GM12878 (cell line): ENCODE data around the gene ACOT13. TPM values are rescaled to one million over a fixed set of nuclear protein-coding genes. Genes with fewer than 3 reads are reported as not detected.

Experiments
- BRCA1 ChIP-seq: IDR thresholded peaks from 2 replicates; pipeline ENCODE4 v1.6.1; 2011; ENCODE audit warnings: low read depth, low read length, improper control_type of control experiment
- CEBPB ChIP-seq, 2 experiments: fragments of 150-350 bp in 1 of 2; IDR thresholded peaks; 2 replicates each; pipeline ENCODE4 v1.6.1; 2012 to 2014; ENCODE audit warnings: low read depth in 2 of 2, low read length in 2 of 2, borderline replicate concordance in 1 of 2, inconsistent platforms in 1 of 2
- EP300 ChIP-seq, 2 experiments: fragments of 150-350 bp in 1 of 2; IDR thresholded peaks; 2 replicates each; pipeline ENCODE4 v1.6.1; 2011 to 2012; ENCODE audit warnings: low read depth in 2 of 2, low read length in 2 of 2, borderline replicate concordance in 1 of 2, improper control_type of control experiment in 1 of 2, inconsistent platforms in 1 of 2; ENCODE audit not compliant: control insufficient read depth in 1 of 2
- HDGF ChIP-seq: fragments of 450-650 bp; IDR thresholded peaks from 2 replicates; pipeline ENCODE4 v1.6.1; 2016; ENCODE audit warnings: antibody characterized with exemption
- JUND ChIP-seq: IDR thresholded peaks from 2 replicates; pipeline ENCODE4 v1.6.1; 2012; ENCODE audit warnings: low read depth, mild to moderate bottlenecking, low read length, improper control_type of control experiment, moderate library complexity
- KLF5 ChIP-seq: fragments of 450-650 bp; IDR thresholded peaks from 2 replicates; pipeline ENCODE4 v1.6.1; 2014; ENCODE audit warnings: mild to moderate bottlenecking; ENCODE audit not compliant: partially characterized antibody
- PAX8 ChIP-seq: fragments of 450-650 bp; IDR thresholded peaks from 2 replicates; pipeline ENCODE4 v1.6.1; 2017; ENCODE audit warnings: mild to moderate bottlenecking, moderate library complexity
- RAD21 ChIP-seq: IDR thresholded peaks from 2 replicates; pipeline ENCODE4 v1.6.1; 2011; ENCODE audit warnings: mild to moderate bottlenecking, low read depth, low read length, moderate library complexity; ENCODE audit not compliant: insufficient read depth
- RBBP5 ChIP-seq: fragments of 200-600 bp; sonication (generic); conservative IDR thresholded peaks from 2 replicates; pipeline ENCODE4 v1.6.1; 2016
- SMAD5 ChIP-seq: IDR thresholded peaks from 2 replicates; pipeline ENCODE4 v1.6.1; 2016; ENCODE audit warnings: antibody characterized with exemption, low read depth
- STAT1 ChIP-seq: fragments of 450-650 bp; conservative IDR thresholded peaks from 2 replicates; pipeline ENCODE4 v1.6.1; 2014; ENCODE audit warnings: antibody characterized with exemption, mild to moderate bottlenecking
- SUZ12 ChIP-seq: fragments of 200-600 bp; sonication (generic); IDR thresholded peaks from one replicate; pipeline ENCODE4 v1.6.1; 2018; ENCODE audit warnings: antibody characterized with exemption, mild to moderate bottlenecking; ENCODE audit not compliant: unreplicated experiment
- TARDBP ChIP-seq: IDR thresholded peaks from 2 replicates; pipeline ENCODE4 v1.6.1; 2016; ENCODE audit warnings: borderline replicate concordance
- TCF7 ChIP-seq: IDR thresholded peaks from 2 replicates; pipeline ENCODE4 v1.6.1; 2014; ENCODE audit warnings: antibody characterized with exemption, borderline replicate concordance
- ZNF217 ChIP-seq: fragments of 450-650 bp; IDR thresholded peaks from 2 replicates; pipeline ENCODE4 v1.6.1; 2017; ENCODE audit warnings: antibody characterized with exemption, mild to moderate bottlenecking
- ZNF24 ChIP-seq: fragments of 450-650 bp; IDR thresholded peaks from 2 replicates; pipeline ENCODE4 v1.6.1; 2017; ENCODE audit warnings: antibody characterized with exemption, mild to moderate bottlenecking
- polyA plus RNA-seq, 11 experiments: library from polyadenylated mRNA; depleted of rRNA in 4 of 11; unstranded in 6 of 11; stranded (reverse) in 5 of 11; fragments of >200 nt; fragmentation: Nextera tagmentation in 4 of 11; fragmentation: Illumina TruSeq in 1 of 11; extraction: Ambion mirVana in 4 of 11; extraction: Trizol in 1 of 11; gene quantifications; 1 replicate in 1 of 11; 2 replicates in 10 of 11; pipeline versions ENCODE4 v1.2.1 to v1.2.3, GENCODE V29; 2011 to 2016; ENCODE audit warnings: inconsistent platforms in 2 of 11, missing spikeins in 2 of 11, low read depth in 1 of 11
- total RNA-seq, 4 experiments: library from RNA; depleted of rRNA in 3 of 4; stranded (reverse); fragments of >200 nt in 3 of 4; fragmentation: Illumina TruSeq in 1 of 4; extraction: Trizol in 1 of 4; gene quantifications; 2 replicates each; pipeline versions ENCODE4 v1.2.1 to v1.2.3, GENCODE V29; 2013 to 2021
- TF ChIP-seq, protein P1 (sequence below): IDR thresholded peaks from 2 replicates; pipeline ENCODE4 v1.6.1; 2012; ENCODE audit warnings: improper control_type of control experiment, low read depth, low read length; ENCODE audit not compliant: insufficient replicate concordance
- TF ChIP-seq, protein P2 (sequence below): IDR thresholded peaks from 2 replicates; pipeline ENCODE4 v1.6.1; 2011; ENCODE audit warnings: mild to moderate bottlenecking, low read depth, low read length, moderate library complexity; ENCODE audit not compliant: insufficient replicate concordance
- TF ChIP-seq, protein P3 (sequence below): IDR thresholded peaks from 2 replicates; pipeline ENCODE4 v1.6.1; 2012; ENCODE audit warnings: low read depth, low read length, improper control_type of control experiment

Gene ACOT13
- total and polyA plus RNA-seq, 10 of the 15 experiments (the other 5 are each of a cell fraction or from before 2014, with no cell fraction given): 6.0 to 60.6 (median 36.6) TPM

DNA sequence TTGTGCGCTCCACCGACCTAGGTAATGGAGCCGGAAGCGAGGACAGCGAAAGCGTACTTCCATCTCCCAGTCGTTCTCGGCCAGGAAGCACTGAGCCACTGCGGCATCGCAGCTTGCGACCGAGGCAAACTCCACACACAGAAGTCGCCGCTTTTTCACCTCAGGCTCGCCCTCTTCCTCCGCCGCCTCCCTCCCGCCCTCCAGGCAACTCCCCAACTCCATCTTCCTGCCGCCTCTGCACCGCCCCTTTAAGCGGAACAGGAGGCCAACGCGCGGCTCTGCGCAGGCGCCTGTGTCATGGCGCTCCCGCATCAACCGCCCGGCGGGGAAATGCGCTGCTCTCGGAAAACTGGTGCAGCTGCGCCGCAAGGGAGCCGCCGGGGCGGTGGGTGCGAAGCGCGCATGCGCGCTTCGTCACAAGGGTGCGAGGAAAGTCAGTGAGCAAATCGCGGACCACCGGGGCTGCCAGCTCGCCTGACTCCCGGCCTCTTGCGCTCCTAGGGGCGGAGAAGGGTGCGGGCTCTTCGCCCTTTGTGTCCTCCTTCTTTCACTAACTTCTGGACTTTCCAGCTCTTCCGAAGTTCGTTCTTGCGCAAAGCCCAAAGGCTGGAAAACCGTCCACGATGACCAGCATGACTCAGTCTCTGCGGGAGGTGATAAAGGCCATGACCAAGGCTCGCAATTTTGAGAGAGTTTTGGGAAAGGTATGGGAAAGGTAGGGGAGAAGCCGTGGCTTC lies at the start of gene ACOT13, which contains the start of gene TDP2 (continued):
- TF ChIP-seq SMAD5: 0 out of 2 replicates have a peak, but pooled peaks have one; percentile 56
- TF ChIP-seq PAX8: no peak
- no peak for TF ChIP-seq TARDBP
- TF ChIP-seq HDGF: peak; percentile 70
- TF ChIP-seq, protein P1, sequence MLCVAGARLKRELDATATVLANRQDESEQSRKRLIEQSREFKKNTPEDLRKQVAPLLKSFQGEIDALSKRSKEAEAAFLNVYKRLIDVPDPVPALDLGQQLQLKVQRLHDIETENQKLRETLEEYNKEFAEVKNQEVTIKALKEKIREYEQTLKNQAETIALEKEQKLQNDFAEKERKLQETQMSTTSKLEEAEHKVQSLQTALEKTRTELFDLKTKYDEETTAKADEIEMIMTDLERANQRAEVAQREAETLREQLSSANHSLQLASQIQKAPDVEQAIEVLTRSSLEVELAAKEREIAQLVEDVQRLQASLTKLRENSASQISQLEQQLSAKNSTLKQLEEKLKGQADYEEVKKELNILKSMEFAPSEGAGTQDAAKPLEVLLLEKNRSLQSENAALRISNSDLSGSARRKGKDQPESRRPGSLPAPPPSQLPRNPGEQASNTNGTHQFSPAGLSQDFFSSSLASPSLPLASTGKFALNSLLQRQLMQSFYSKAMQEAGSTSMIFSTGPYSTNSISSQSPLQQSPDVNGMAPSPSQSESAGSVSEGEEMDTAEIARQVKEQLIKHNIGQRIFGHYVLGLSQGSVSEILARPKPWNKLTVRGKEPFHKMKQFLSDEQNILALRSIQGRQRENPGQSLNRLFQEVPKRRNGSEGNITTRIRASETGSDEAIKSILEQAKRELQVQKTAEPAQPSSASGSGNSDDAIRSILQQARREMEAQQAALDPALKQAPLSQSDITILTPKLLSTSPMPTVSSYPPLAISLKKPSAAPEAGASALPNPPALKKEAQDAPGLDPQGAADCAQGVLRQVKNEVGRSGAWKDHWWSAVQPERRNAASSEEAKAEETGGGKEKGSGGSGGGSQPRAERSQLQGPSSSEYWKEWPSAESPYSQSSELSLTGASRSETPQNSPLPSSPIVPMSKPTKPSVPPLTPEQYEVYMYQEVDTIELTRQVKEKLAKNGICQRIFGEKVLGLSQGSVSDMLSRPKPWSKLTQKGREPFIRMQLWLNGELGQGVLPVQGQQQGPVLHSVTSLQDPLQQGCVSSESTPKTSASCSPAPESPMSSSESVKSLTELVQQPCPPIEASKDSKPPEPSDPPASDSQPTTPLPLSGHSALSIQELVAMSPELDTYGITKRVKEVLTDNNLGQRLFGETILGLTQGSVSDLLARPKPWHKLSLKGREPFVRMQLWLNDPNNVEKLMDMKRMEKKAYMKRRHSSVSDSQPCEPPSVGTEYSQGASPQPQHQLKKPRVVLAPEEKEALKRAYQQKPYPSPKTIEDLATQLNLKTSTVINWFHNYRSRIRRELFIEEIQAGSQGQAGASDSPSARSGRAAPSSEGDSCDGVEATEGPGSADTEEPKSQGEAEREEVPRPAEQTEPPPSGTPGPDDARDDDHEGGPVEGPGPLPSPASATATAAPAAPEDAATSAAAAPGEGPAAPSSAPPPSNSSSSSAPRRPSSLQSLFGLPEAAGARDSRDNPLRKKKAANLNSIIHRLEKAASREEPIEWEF: no peak
- TF ChIP-seq RAD21: peak; percentile 22; the same call in 1 of the 2 replicates
- no peak for TF ChIP-seq ZNF217
- no peak for TF ChIP-seq JUND
- TF ChIP-seq CEBPB (IDR thresholded peaks at IDR 0.05; ENCODE audit: borderline replicate concordance in 1 of 2, low read depth in 2 of 2, low read length in 2 of 2): 0 out of 4 replicates have a peak, but pooled peaks of 1 of the 2 experiments have one; percentile 1
- TF ChIP-seq BRCA1: no peak
- TF ChIP-seq SUZ12: no peak
- TF ChIP-seq ZNF24: peak; percentile 30; the same call in 1 of the 2 replicates
- peak in 1 of 2 experiments; percentile 63; a peak in 2 of 4 replicates for TF ChIP-seq EP300 (IDR thresholded peaks at IDR 0.05; ENCODE audit: borderline replicate concordance in 1 of 2, control insufficient read depth in 1 of 2, low read depth in 2 of 2, low read length in 2 of 2)
- no peak for TF ChIP-seq TCF7
- no peak for TF ChIP-seq RBBP5
- TF ChIP-seq STAT1: 0 out of 2 replicates have a peak, but pooled peaks have one; percentile 33
- TF ChIP-seq, protein P2, sequence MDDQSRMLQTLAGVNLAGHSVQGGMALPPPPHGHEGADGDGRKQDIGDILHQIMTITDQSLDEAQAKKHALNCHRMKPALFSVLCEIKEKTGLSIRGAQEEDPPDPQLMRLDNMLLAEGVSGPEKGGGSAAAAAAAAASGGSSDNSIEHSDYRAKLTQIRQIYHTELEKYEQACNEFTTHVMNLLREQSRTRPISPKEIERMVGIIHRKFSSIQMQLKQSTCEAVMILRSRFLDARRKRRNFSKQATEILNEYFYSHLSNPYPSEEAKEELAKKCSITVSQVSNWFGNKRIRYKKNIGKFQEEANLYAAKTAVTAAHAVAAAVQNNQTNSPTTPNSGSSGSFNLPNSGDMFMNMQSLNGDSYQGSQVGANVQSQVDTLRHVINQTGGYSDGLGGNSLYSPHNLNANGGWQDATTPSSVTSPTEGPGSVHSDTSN: no peak
- no peak for TF ChIP-seq KLF5
- TF ChIP-seq, protein P3, sequence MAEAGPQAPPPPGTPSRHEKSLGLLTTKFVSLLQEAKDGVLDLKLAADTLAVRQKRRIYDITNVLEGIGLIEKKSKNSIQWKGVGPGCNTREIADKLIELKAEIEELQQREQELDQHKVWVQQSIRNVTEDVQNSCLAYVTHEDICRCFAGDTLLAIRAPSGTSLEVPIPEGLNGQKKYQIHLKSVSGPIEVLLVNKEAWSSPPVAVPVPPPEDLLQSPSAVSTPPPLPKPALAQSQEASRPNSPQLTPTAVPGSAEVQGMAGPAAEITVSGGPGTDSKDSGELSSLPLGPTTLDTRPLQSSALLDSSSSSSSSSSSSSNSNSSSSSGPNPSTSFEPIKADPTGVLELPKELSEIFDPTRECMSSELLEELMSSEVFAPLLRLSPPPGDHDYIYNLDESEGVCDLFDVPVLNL: peak; percentile 59; the same call in 1 of the 2 replicates
